Activated naive CD8-positive, alpha-beta T cell treated with anti-CD3 and anti-CD28 coated beads, Interleukin-2, amount 10 ng/mL, durations not matched to agents 7 days and 5 days (primary cell): Measurements from ENCODE around the gene MAP3K13. TPM values are rescaled to one million over a fixed set of nuclear protein-coding genes. Genes with fewer than 3 reads are reported as not detected.

Source experiments
- ATAC-seq: fragments of 150-1000 bp; cut with Tn5 transposase; one replicate; pipeline ENCODE4 v1.10.0; 2021; ENCODE audit warnings: low read depth, moderate library complexity
- POLR2A ChIA-PET: fragments of 350-600 bp; sonication (Branson Sonifier 250); formaldehyde crosslinking; loops from one replicate; lab custom pipeline; 2021; ENCODE audit warnings: antibody characterized with exemption; lab: Charles Lee
- DNase-seq: peaks from one replicate; pipeline ENCODE4 v3.0.0; 2021
- H3K27ac Mint-ChIP-seq: one replicate; pipeline ENCODE4 v1.8.0; 2022; ENCODE audit warnings: mild to moderate bottlenecking, mixed read lengths
- H3K27me3 Mint-ChIP-seq: one replicate; pipeline ENCODE4 v1.8.0; 2022; ENCODE audit warnings: mild to moderate bottlenecking, moderate library complexity, mixed read lengths
- H3K36me3 Mint-ChIP-seq: one replicate; pipeline ENCODE4 v1.8.0; 2021; ENCODE audit warnings: mild to moderate bottlenecking, mixed read lengths
- H3K4me1 Mint-ChIP-seq: one replicate; pipeline ENCODE4 v1.8.0; 2021; ENCODE audit warnings: mixed read lengths
- H3K4me3 Mint-ChIP-seq: one replicate; pipeline ENCODE4 v1.8.0; 2022; ENCODE audit warnings: mild to moderate bottlenecking, moderate library complexity, mixed read lengths
- H3K9me3 Mint-ChIP-seq: one replicate; pipeline ENCODE4 v1.8.0; 2021; ENCODE audit warnings: mixed read lengths
- total RNA-seq, 2 experiments: library from RNA; stranded (reverse); gene quantifications; one replicate each; pipeline ENCODE4 v1.2.3, GENCODE V29; 2021

MAP3K13 gene
- total RNA-seq, 2 experiments from 2014 or later: 11.4 to 12.5 TPM

DNA sequence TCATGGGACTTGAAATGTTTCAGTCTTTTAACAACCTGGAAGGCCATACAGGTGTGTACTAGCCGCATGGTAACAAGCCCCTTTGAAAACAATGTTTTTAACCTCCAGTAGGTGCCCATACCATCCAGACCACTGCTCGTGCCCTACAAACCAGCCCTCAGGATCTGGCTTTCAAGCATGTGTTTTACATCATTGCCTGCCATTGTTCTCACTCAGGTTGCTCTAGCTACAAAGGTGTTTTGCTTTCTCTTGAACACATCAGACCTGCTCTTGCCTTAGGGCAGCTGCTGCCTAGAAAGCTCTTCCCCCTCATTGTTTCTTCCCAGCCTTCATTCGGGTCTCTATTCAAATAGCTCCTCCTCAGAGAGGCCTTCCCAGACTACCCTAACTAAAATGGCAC is 32.3 kb upstream of the MAP3K13 start:
- no peak overlapping the region for H3K4me3 Mint-ChIP-seq
- H3K27me3 Mint-ChIP-seq: peaks cover 5% of the 10 kb centered on the region
- DNase-seq: no peak
- H3K4me1 Mint-ChIP-seq: peaks cover 10% of the 10 kb centered on the region
- H3K9me3 Mint-ChIP-seq: no peaks in the 10 kb centered on the region
- POLR2A ChIA-PET: no interaction called here
- H3K36me3 Mint-ChIP-seq: no peaks in the 10 kb centered on the region
- no peak overlapping the region for H3K27ac Mint-ChIP-seq
- no peak for ATAC-seq

GRCh38 chr3:185332026-185332735 is 30.8 kb upstream of the MAP3K13 start:
- DNase-seq: no peak
- peak overlapping the region; percentile 54 for H3K4me3 Mint-ChIP-seq
- H3K27me3 Mint-ChIP-seq: peaks cover 5% of the 10 kb centered on the region
- H3K27ac Mint-ChIP-seq: peak overlapping the region; percentile 49
- POLR2A ChIA-PET: interaction anchor here (0.6 kb wide), 1 partner anchor 623 kb away, joined by 6 read pairs; no protein-coding TSS in a partner anchor
- peaks cover 10% of the 10 kb centered on the region for H3K4me1 Mint-ChIP-seq
- ATAC-seq: peak; percentile 90
- no peaks in the 10 kb centered on the region for H3K36me3 Mint-ChIP-seq
- H3K9me3 Mint-ChIP-seq: no peaks in the 10 kb centered on the region

- POLR2A ChIA-PET: no interaction called here
- no peaks in the 10 kb centered on the region for H3K9me3 Mint-ChIP-seq
- DNase-seq: no peak
- no peaks in the 10 kb centered on the region for H3K36me3 Mint-ChIP-seq
- H3K4me1 Mint-ChIP-seq: peaks cover 10% of the 10 kb centered on the region
- H3K27me3 Mint-ChIP-seq: no peaks in the 10 kb centered on the region
- no peak overlapping the region for H3K4me3 Mint-ChIP-seq
- no peak overlapping the region for H3K27ac Mint-ChIP-seq
- ATAC-seq: no peak
Observed at GRCh38 chr3:185335799-185336198, 27.1 kb upstream of the MAP3K13 start.

- H3K27me3 Mint-ChIP-seq: no peaks in the 10 kb centered on the region
- peaks cover 8% of the 10 kb centered on the region for H3K4me1 Mint-ChIP-seq
- H3K4me3 Mint-ChIP-seq: no peak overlapping the region
- no peak for ATAC-seq
- POLR2A ChIA-PET: no interaction called here
- H3K27ac Mint-ChIP-seq: no peak overlapping the region
- no peaks in the 10 kb centered on the region for H3K9me3 Mint-ChIP-seq
- H3K36me3 Mint-ChIP-seq: no peaks in the 10 kb centered on the region
- DNase-seq: no peak
Observed at GRCh38 chr3:185337231-185337816, 25.6 kb upstream of the MAP3K13 start.

GRCh38 chr3:185339945-185340344 is 23.0 kb upstream of the MAP3K13 start:
- peaks cover 12% of the 10 kb centered on the region for H3K4me1 Mint-ChIP-seq
- no peaks in the 10 kb centered on the region for H3K9me3 Mint-ChIP-seq
- no peak overlapping the region for H3K27ac Mint-ChIP-seq
- no peak overlapping the region for H3K4me3 Mint-ChIP-seq
- H3K27me3 Mint-ChIP-seq: no peaks in the 10 kb centered on the region
- no peak for ATAC-seq
- no peak for DNase-seq
- no peaks in the 10 kb centered on the region for H3K36me3 Mint-ChIP-seq
- POLR2A ChIA-PET: no interaction called here

DNA sequence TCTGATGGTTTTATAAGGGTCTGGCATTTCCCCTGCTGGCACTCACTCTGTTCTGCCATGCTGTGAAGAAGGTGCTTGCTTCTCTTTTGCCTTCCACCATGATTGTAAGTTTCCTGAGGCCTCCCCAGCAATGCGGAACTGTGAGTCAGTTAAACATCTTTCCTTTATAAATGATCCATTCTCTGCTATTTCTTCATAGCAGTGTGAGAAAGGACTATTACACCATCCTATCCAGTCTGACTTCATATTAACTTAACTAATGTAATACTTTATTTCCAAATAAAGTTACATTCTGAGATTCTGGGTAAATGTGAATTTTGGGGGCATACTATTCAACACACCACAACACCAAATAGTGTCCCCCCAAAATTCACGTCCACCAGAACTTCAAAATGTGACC is 22.2 kb upstream of the MAP3K13 start:
- ATAC-seq (no peak), DNase-seq (no peak)
- Mint-ChIP-seq H3K27me3 (no peaks in the 10 kb centered on the region), H3K27ac (no peak overlapping the region), H3K36me3 (no peaks in the 10 kb centered on the region), H3K4me1 (peaks cover 12% of the 10 kb centered on the region), H3K4me3 (no peak overlapping the region), H3K9me3 (no peaks in the 10 kb centered on the region)
- POLR2A ChIA-PET: no interaction called here

- no peak for DNase-seq
- Mint-ChIP-seq H3K4me3 (no peak overlapping the region), H3K4me1 (peaks cover 12% of the 10 kb centered on the region), H3K36me3 (no peaks in the 10 kb centered on the region), H3K27ac (no peak overlapping the region), H3K27me3 (no peaks in the 10 kb centered on the region), H3K9me3 (no peaks in the 10 kb centered on the region)
- no peak for ATAC-seq
- POLR2A ChIA-PET: no interaction called here
Observed at GRCh38 chr3:185341616-185342458, 21.1 kb upstream of the MAP3K13 start.

DNA sequence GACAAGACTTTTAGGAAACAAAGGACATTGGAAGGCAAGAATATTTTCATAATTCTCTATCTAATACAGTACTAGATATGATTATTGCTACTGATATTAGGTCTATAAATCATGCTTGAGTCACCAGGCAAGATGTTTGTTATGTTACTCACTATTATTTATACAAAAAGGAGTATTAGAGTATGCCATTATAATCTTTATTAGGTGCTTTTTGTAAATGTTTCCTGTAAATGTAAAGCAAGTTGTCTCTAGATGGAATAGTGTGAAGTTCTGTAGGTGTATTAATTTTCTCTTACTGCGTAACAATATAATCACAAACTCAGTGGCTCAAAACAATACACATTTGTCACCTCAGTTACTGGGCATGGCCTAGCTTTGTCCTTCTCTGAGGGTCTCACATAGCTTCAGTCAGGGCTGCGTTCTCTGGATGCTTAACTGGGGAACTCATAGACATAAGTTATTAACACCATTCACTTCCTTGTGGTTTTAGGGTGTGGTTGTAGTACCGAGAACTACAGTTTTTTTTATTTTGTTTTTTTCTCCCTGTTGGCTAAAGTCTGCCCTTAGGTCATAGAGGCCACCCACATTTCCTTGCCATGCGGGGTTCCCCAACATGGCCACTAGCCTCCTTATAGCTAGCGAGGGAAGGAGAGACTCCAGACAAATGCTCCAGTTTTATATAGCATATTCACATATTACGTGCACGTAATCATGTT is 20.3 kb upstream of the MAP3K13 start:
- peak overlapping the region; percentile 27 for H3K4me3 Mint-ChIP-seq
- no peaks in the 10 kb centered on the region for H3K36me3 Mint-ChIP-seq
- peaks cover 2% of the 10 kb centered on the region for H3K27me3 Mint-ChIP-seq
- H3K27ac Mint-ChIP-seq: no peak overlapping the region
- no peak for DNase-seq
- no peak for ATAC-seq
- H3K9me3 Mint-ChIP-seq: no peaks in the 10 kb centered on the region
- peaks cover 12% of the 10 kb centered on the region for H3K4me1 Mint-ChIP-seq
- POLR2A ChIA-PET: no interaction called here

DNA sequence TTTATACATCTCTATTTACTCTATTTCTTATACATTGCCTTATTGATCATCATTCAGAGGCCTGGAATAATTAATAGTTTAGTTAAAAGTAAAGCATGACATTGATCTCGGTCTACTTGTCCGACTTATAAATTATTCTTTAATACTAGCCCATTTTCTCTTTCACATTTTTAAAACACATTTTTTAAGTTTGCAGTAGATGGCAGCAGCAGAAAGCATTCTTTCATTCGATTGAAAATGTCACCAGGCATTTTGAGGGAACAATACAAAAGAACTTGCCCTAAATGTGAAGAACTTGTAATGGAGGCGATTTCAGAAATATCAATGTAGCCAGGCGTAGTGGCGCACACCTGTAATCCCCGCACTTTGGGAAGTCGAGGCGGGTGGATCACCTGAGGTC is 15.5 kb upstream of the MAP3K13 start:
- DNase-seq (no peak), ATAC-seq (no peak)
- Mint-ChIP-seq H3K4me3 (no peak overlapping the region), H3K36me3 (no peaks in the 10 kb centered on the region), H3K27ac (no peak overlapping the region), H3K27me3 (peaks cover 12% of the 10 kb centered on the region), H3K4me1 (peaks cover 9% of the 10 kb centered on the region), H3K9me3 (no peaks in the 10 kb centered on the region)
- POLR2A ChIA-PET: no interaction called here

GRCh38 chr3:185350841-185351240 is 12.1 kb upstream of the MAP3K13 start:
- Mint-ChIP-seq H3K27ac (no peak overlapping the region), H3K9me3 (no peaks in the 10 kb centered on the region), H3K4me3 (no peak overlapping the region), H3K36me3 (no peaks in the 10 kb centered on the region), H3K4me1 (no peaks in the 10 kb centered on the region), H3K27me3 (peaks cover 19% of the 10 kb centered on the region)
- POLR2A ChIA-PET: no interaction called here
- ATAC-seq (no peak), DNase-seq (no peak)

- H3K4me1 Mint-ChIP-seq: no peaks in the 10 kb centered on the region
- H3K36me3 Mint-ChIP-seq: no peaks in the 10 kb centered on the region
- DNase-seq: no peak
- POLR2A ChIA-PET: no interaction called here
- H3K4me3 Mint-ChIP-seq: no peak overlapping the region
- H3K9me3 Mint-ChIP-seq: no peaks in the 10 kb centered on the region
- ATAC-seq: no peak
- H3K27ac Mint-ChIP-seq: no peak overlapping the region
- H3K27me3 Mint-ChIP-seq: peaks cover 19% of the 10 kb centered on the region
Observed at GRCh38 chr3:185351396-185351795, 11.5 kb upstream of the MAP3K13 start.

- POLR2A ChIA-PET: no interaction called here
- Mint-ChIP-seq H3K27me3 (peaks cover 34% of the 10 kb centered on the region), H3K4me1 (no peaks in the 10 kb centered on the region), H3K27ac (no peak overlapping the region), H3K4me3 (no peak overlapping the region), H3K9me3 (no peaks in the 10 kb centered on the region), H3K36me3 (no peaks in the 10 kb centered on the region)
- DNase-seq (no peak), ATAC-seq (no peak)
Observed at GRCh38 chr3:185353225-185353624, 9.7 kb upstream of the MAP3K13 start.
